ENCODE data around the gene DACT2. TPM values are rescaled to one million over a fixed set of nuclear protein-coding genes. Genes with fewer than 3 reads are reported as not detected.

DACT2 gene
- total and polyA plus RNA-seq, 2 of the 8 experiments (the other 6 are each of a cell fraction or from before 2014, with no cell fraction given) = 2.9 to 3.1 TPM

DNA sequence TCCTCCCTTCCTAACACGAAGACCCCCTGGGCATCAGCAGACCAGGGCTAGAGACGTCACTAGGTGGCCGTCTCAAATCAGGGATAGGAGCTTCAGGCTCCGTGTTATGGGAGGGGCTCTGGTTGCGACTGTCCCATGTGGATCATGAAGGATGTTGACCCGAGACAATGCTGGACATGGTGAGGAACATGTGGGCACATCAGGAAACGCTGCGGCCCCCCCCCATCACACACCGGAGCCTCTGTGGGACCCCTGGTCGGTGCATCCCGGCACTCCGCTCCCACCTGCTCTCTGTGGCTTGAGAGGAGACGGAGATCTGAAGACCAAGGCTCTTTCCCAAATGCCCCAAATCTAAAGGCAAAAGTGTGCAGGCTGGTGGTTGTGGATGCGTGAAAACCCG, 54.2 kb downstream of the DACT2 start:
- H3K27ac ChIP-seq (ENCODE audit: low read depth, low read length) = no peak overlapping the region
- H3K56ac ChIP-seq (replicated peaks; ENCODE audit: insufficient read length, low read depth, low read length) = no peak overlapping the region
- no peak overlapping the region for H2BK12ac ChIP-seq (ENCODE audit: low read depth, low read length)
- H3K4me2 ChIP-seq (ENCODE audit: insufficient read depth in 1 of 2, low read depth in 2 of 2, low read length in 2 of 2) = no peak overlapping the region
- H3K18ac ChIP-seq (ENCODE audit: extremely low read depth, low read length) = no peak overlapping the region
- no peak overlapping the region for H3K23ac ChIP-seq (ENCODE audit: insufficient read length)
- no peaks in the 10 kb centered on the region for H3K36me3 ChIP-seq (ENCODE audit: control insufficient read depth in 2 of 4, insufficient read depth in 4 of 4, low read length in 3 of 4)
- H3K14ac ChIP-seq (ENCODE audit: insufficient read length) = no peak overlapping the region
- H4K8ac ChIP-seq (ENCODE audit: extremely low read depth, insufficient read depth, low read length) = no peak overlapping the region
- H3K4ac ChIP-seq (replicated peaks; ENCODE audit: insufficient read length, low read depth, low read length) = no peak overlapping the region
- H3K9ac ChIP-seq (replicated peaks in 1 of 4; ENCODE audit: extremely low read depth in 1 of 4, low read depth in 3 of 4, low read length in 3 of 4) = no peak overlapping the region
- H2BK120ac ChIP-seq (replicated peaks; ENCODE audit: low read depth, low read length) = no peak overlapping the region
- no peak overlapping the region for H2BK20ac ChIP-seq (ENCODE audit: low read length)
- ChIA-PET CTCF (ENCODE audit: partially characterized antibody) (no interaction called here), POLR2A (ENCODE audit: partially characterized antibody) (no interaction called here)
- no peaks in the 10 kb centered on the region for H3K27me3 ChIP-seq (replicated peaks in 1 of 4; ENCODE audit: control insufficient read depth in 3 of 4, extremely low read depth in 1 of 4, insufficient read depth in 3 of 4, low read length in 3 of 4)
- no peak overlapping the region for H4K91ac ChIP-seq (replicated peaks; ENCODE audit: insufficient read length, low read length)
- no peak for DNase-seq (ENCODE audit: low read depth in 1 of 2, low spot score in 2 of 2)
- no peaks in the 10 kb centered on the region for H3K79me1 ChIP-seq (ENCODE audit: low read depth, low read length)
- H2AFZ ChIP-seq (ENCODE audit: low read length) = no peak overlapping the region
- FAIRE-seq = no peak
- no peak overlapping the region for H3K4me3 ChIP-seq (ENCODE audit: extremely low read depth in 1 of 4, insufficient read depth in 2 of 4, low read depth in 3 of 4, low read length in 4 of 4)
- no peaks in the 10 kb centered on the region for H3K79me2 ChIP-seq (ENCODE audit: control insufficient read depth in 1 of 2, insufficient read depth in 2 of 2, low read length in 2 of 2)
- 92% methylated on average over 14 of the region's 15 CpGs; no CpG with 5 or more reads in 1 of the 2 experiments for WGBS, 2 experiments (ENCODE audit: extremely low coverage in 1 of 2, insufficient coverage in 1 of 2, insufficient read length in 1 of 2, insufficient replicate concordance in 2 of 2, low coverage in 1 of 2, low lambda C conversion rate in 2 of 2, missing lambda C conversion rate in 1 of 2)
- peaks cover 0 to 2% (median 0%) of the 10 kb centered on the region in 4 experiments; a peak in 3 of 7 replicates for H3K4me1 ChIP-seq (replicated peaks in 1 of 4; ENCODE audit: control insufficient read depth in 3 of 4, insufficient read depth in 4 of 4, low read length in 3 of 4)
- no peak overlapping the region for H2BK15ac ChIP-seq (ENCODE audit: low read length)
- no peak for TF ChIP-seq SP1 (IDR thresholded peaks at IDR 0.05; ENCODE audit: low read depth, low read length)
- no peak for TF ChIP-seq YY1 (IDR thresholded peaks at IDR 0.05; ENCODE audit: low read depth, low read length)
- no peak for TF ChIP-seq RXRA (IDR thresholded peaks at IDR 0.05; ENCODE audit: insufficient read depth, low read depth, low read length)
- no peak for TF ChIP-seq EP300 (IDR thresholded peaks at IDR 0.05; ENCODE audit: borderline replicate concordance in 1 of 2, low read depth in 2 of 2, low read length in 2 of 2)
- no peak for TF ChIP-seq SAP30 (IDR thresholded peaks at IDR 0.05; ENCODE audit: insufficient read depth, insufficient replicate concordance, low read length)
- peaks cover 7% of the 10 kb centered on the region; the same call in 1 of the 2 replicates for H3K23me2 ChIP-seq (ENCODE audit: low read depth, low read length)
- H4K5ac ChIP-seq (ENCODE audit: insufficient read length, low read depth, low read length) = no peak overlapping the region
- H2BK5ac ChIP-seq (ENCODE audit: low read depth, low read length) = no peak overlapping the region
- no peaks in the 10 kb centered on the region for H3K9me3 ChIP-seq (ENCODE audit: insufficient read depth in 2 of 2, low read depth in 1 of 2, low read length in 1 of 2)
- H2AK5ac ChIP-seq (ENCODE audit: low read depth, low read length) = no peak overlapping the region
- peaks cover 0 to 4% of the 10 kb centered on the region in 2 experiments for H4K20me1 ChIP-seq (replicated peaks in 1 of 2; ENCODE audit: control insufficient read depth in 1 of 2, insufficient read depth in 2 of 2, low read length in 2 of 2)
